ENCODE data around the gene DALRD3. TPM values are rescaled to one million over a fixed set of nuclear protein-coding genes. Genes with fewer than 3 reads are reported as not detected.

The DALRD3 gene
- total and polyA plus RNA-seq, 2 donors (not counting 1 experiment from before 2014, with no cell fraction given): 57.2 to 82.6 TPM

- peak within 1 kb of the TSS; percentile 95 for H3K27ac Mint-ChIP-seq
- WGBS (ENCODE audit: insufficient coverage): under 1% methylated on average over 91 of the region's 91 CpGs
- CTCF ChIA-PET: interaction anchor here (0.8 to 6.4 kb wide), 12 partner anchors 16 to 459 kb away, joined by 3 to 73 read pairs (median 31); partner anchors contain the start of genes IMPDH2, NDUFAF3, QRICH1 and WDR6
- Histone ChIP-seq H2AFZ (ENCODE audit: insufficient read depth, low read depth, low read length, poor library complexity, severe bottlenecking) (peak within 1 kb of the TSS; percentile 91), H3K4me1 (ENCODE audit: control insufficient read depth in 2 of 2, insufficient read depth in 2 of 2, low read length in 2 of 2) (peaks cover 18 to 21% of the 10 kb centered on the region in 2 donors), H3K27ac (ENCODE audit: low read length in 2 of 2) (peak within 1 kb of the TSS; percentile 24 to 66), H3K4me2 (replicated peaks; ENCODE audit: low read depth, low read length, poor library complexity, severe bottlenecking) (peak within 1 kb of the TSS; percentile 97), H3K4me3 (ENCODE audit: control extremely low read depth in 1 of 5, extremely low read depth in 1 of 5, insufficient read depth in 1 of 5, low read depth in 2 of 5, low read length in 4 of 5) (peak within 1 kb of the TSS; percentile 65 to 86 (median 74)), H3K9ac (ENCODE audit: low read length) (peak within 1 kb of the TSS; percentile 91), H3K36me3 (replicated peaks in 1 of 2; ENCODE audit: control extremely low read depth in 1 of 2, control insufficient read depth in 1 of 2, extremely low read depth in 1 of 2, insufficient read depth in 2 of 2, low read length in 1 of 2) (peaks cover 0 to 6% of the 10 kb centered on the region in 2 experiments), H4K20me1 (ENCODE audit: control insufficient read depth, insufficient read depth, low read length, poor library complexity, severe bottlenecking) (no peaks in the 10 kb centered on the region), H3K9me3 (ENCODE audit: control extremely low read depth in 1 of 3, control insufficient read depth in 2 of 3, insufficient read depth in 1 of 3, low read length in 2 of 3) (no peaks in the 10 kb centered on the region), H3K27me3 (replicated peaks in 1 of 4; ENCODE audit: control extremely low read depth in 1 of 4, control insufficient read depth in 3 of 4, insufficient read depth in 4 of 4, low read length in 3 of 4) (no peaks in the 10 kb centered on the region), H3K79me2 (ENCODE audit: control insufficient read depth, insufficient read depth, low read length) (peaks cover 11% of the 10 kb centered on the region)
- intact Hi-C loops (cut with micrococcal nuclease): loop anchor here (1.0 kb wide), 2 partner anchors 17 to 104 kb away; partner anchors contain the start of genes QRICH1 and WDR6
- H3K9me3 Mint-ChIP-seq (ENCODE audit: insufficient read depth): no peaks in the 10 kb centered on the region
- peaks cover 28% of the 10 kb centered on the region for H3K4me1 Mint-ChIP-seq
- H3K4me3 Mint-ChIP-seq: peak within 1 kb of the TSS; percentile 96
- POLR2A ChIA-PET: interaction anchor here (1.1 to 2.2 kb wide), 5 partner anchors 17 to 32 kb away, joined by 3 to 13 read pairs (median 7); partner anchors contain the start of genes NDUFAF3 and WDR6
- peak; percentile 66 for ATAC-seq (ENCODE audit: low read depth)
- H3K27me3 Mint-ChIP-seq: no peaks in the 10 kb centered on the region
- DNase-seq: peak; percentile 74
- TF ChIP-seq EZH2 (IDR thresholded peaks at IDR 0.05; ENCODE audit: borderline replicate concordance, insufficient read depth, low read depth, low read length, poor library complexity, severe bottlenecking): no peak
- TF ChIP-seq, protein P1, sequence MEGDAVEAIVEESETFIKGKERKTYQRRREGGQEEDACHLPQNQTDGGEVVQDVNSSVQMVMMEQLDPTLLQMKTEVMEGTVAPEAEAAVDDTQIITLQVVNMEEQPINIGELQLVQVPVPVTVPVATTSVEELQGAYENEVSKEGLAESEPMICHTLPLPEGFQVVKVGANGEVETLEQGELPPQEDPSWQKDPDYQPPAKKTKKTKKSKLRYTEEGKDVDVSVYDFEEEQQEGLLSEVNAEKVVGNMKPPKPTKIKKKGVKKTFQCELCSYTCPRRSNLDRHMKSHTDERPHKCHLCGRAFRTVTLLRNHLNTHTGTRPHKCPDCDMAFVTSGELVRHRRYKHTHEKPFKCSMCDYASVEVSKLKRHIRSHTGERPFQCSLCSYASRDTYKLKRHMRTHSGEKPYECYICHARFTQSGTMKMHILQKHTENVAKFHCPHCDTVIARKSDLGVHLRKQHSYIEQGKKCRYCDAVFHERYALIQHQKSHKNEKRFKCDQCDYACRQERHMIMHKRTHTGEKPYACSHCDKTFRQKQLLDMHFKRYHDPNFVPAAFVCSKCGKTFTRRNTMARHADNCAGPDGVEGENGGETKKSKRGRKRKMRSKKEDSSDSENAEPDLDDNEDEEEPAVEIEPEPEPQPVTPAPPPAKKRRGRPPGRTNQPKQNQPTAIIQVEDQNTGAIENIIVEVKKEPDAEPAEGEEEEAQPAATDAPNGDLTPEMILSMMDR (IDR thresholded peaks at IDR 0.05): no peak
These were observed 28.4 kb downstream of the DALRD3 start, which contains the start of gene P4HTM for GRCh38 chr3:48989796-48990635. P4HTM (plus strand) TSS chr3:48990241; CDS start chr3:48990257, 16 bp downstream.
